Measurements from ENCODE around the gene ARG1.

Gene ARG1

GRCh38 chr6:131581523-131581922 lies 8.5 kb downstream of the ARG1 start:
- no peak for DNase-seq (ENCODE audit: low read depth in 4 of 4, low spot score in 1 of 4)

GRCh38 chr6:131586543-131586942 lies 13.5 kb downstream of the ARG1 start:
- DNase-seq (ENCODE audit: low read depth in 4 of 4, low spot score in 1 of 4), result no peak

GRCh38 chr6:131587909-131588308 lies 14.9 kb downstream of the ARG1 start:
- DNase-seq (ENCODE audit: low read depth in 4 of 4, low spot score in 1 of 4), result no peak

GRCh38 chr6:131588643-131589042 lies 15.6 kb downstream of the ARG1 start:
- no peak for DNase-seq (ENCODE audit: low read depth in 4 of 4, low spot score in 1 of 4)

- DNase-seq (ENCODE audit: low read depth in 4 of 4, low spot score in 1 of 4), result no peak
These were observed 19.9 kb downstream of the ARG1 start for GRCh38 chr6:131592935-131593334.

- no peak for DNase-seq (ENCODE audit: low read depth in 4 of 4, low spot score in 1 of 4)
These were observed 21.0 kb downstream of the ARG1 start for GRCh38 chr6:131594074-131594473.

GRCh38 chr6:131597446-131597845 lies 24.4 kb downstream of the ARG1 start:
- DNase-seq (ENCODE audit: low read depth in 4 of 4, low spot score in 1 of 4), result no peak

GRCh38 chr6:131600716-131601115 lies 27.7 kb downstream of the ARG1 start:
- DNase-seq (ENCODE audit: low read depth in 4 of 4, low spot score in 1 of 4), result no peak

GRCh38 chr6:131602781-131603312 lies 29.8 kb downstream of the ARG1 start:
- no peak for DNase-seq (ENCODE audit: low read depth in 4 of 4, low spot score in 1 of 4)

GRCh38 chr6:131613296-131613925 lies 40.4 kb downstream of the ARG1 start:
- DNase-seq (ENCODE audit: low read depth in 4 of 4, low spot score in 1 of 4), result no peak

GRCh38 chr6:131615275-131615674 lies 42.2 kb downstream of the ARG1 start:
- no peak for DNase-seq (ENCODE audit: low read depth in 4 of 4, low spot score in 1 of 4)

- peak; percentile 91 to 98 (median 93) for DNase-seq (ENCODE audit: low read depth in 4 of 4, low spot score in 1 of 4)
These were observed 55.0 kb downstream of the ARG1 start, which contains the start of gene MED23 for GRCh38 chr6:131627724-131628682. TSS of gene MED23 (minus strand) at chr6:131628242. CDS start at chr6:131628049, 193 bp downstream.

GRCh38 chr6:131628726-131629125 lies 55.7 kb downstream of the ARG1 start:
- DNase-seq (ENCODE audit: low read depth in 4 of 4, low spot score in 1 of 4), result no peak

GRCh38 chr6:131629651-131630050 lies 56.6 kb downstream of the ARG1 start:
- no peak for DNase-seq (ENCODE audit: low read depth in 4 of 4, low spot score in 1 of 4)

GRCh38 chr6:131631625-131632289 lies 58.7 kb downstream of the ARG1 start:
- no peak for DNase-seq (ENCODE audit: low read depth in 4 of 4, low spot score in 1 of 4)
